SHP77 treated with DMSO at 0.1 percent for 48 hours (cell line): ENCODE results near the gene ZNF593.

Source experiments
- DNase-seq: peaks from one replicate; lab custom pipeline; 2025; lab: John Stamatoyannopoulos, UW

ZNF593 gene

GRCh38 chr1:26169198-26169554 is 532 bp upstream of the ZNF593 start:
- no peak for DNase-seq

DNA sequence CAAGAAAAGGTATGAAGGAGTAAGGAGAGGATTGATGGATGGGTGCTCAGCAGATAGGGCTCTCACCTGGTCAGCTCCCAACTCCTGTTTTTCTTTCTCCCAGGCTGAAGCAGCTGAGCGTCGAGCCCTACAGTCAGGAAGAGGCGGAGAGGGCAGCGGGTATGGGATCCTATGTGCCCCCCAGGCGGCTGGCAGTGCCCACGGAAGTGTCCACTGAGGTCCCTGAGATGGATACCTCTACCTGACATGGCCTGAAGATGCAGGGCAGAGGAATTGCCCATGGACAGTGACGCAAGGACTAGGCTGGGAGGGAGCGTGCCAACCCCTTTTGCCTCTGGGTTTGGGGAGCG is 739 bp downstream of the ZNF593 start:
- no peak for DNase-seq

DNA sequence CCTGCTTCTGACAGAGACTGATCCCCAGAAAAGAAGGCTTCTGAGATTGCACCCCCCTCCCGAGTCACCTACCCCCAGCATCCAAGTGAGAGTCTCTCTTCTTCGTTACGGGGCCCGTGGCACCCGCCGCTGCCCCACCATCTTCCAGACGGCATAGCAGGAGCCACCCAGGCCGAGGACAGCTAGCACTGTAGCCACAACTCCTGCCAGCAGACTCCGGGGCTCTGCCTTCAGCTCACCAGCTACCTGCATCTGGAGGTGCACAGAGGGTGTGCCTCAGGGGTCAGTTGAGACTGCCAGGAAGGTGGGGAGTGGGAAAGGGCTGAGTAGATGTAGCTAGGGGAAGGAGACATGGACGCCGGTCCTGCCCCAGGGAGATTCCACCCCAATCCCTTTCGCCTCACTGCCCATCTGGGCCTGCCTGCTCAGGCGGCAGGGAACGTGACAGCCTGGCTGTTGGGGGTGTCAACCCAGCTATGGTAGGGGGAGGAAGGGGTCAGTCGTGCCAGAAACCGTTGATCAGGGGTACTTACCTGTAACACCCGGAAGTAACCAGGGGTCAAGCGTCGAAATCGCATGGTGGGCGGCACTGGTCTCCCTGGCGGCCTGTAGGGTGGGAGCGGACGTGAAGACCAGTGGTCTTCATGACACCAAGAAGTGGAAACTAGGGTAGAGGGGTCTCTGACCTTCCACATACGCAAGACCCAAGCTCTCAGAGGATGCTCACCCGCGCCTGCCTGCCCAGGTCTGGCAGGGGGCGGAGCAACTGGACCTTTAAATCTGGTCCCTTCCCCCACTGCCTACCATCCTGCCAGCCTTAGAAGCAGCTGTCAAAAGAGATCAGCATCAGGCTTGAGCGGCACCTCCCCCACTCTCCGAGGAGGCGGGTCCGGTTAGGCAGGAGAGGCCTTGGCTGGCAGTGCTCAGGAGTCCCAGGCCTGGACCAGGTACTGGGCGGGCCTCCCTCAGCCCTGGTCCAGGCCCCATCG is 1.7 kb downstream of the ZNF593 start, which contains the start of gene ZNF593OS:
TSS of gene ZNF593OS (minus strand) at position 749 of the 989 bp plus-strand sequence. CDS start at position 578, 171 bp downstream.
- no peak for DNase-seq

DNA sequence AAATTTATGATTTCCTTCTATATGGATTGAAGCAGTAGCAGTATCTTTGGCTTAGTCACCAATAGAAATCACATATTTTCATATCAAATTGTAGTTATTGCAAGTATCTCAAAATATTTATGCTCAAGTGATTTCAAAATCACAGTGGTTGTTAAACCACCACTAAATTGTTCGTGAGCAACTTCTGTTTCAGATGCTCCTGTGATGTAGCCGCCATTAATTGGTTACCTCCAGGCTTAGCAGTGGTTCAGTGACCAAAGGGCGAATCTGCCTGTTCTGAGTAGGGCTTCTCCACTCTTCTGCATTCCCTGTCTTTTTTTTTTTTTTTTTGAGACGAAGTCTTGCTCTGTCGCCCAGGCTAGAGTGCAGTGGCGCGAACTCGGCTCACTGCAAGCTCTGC is 5.6 kb downstream of the ZNF593 start:
- no peak for DNase-seq

DNA sequence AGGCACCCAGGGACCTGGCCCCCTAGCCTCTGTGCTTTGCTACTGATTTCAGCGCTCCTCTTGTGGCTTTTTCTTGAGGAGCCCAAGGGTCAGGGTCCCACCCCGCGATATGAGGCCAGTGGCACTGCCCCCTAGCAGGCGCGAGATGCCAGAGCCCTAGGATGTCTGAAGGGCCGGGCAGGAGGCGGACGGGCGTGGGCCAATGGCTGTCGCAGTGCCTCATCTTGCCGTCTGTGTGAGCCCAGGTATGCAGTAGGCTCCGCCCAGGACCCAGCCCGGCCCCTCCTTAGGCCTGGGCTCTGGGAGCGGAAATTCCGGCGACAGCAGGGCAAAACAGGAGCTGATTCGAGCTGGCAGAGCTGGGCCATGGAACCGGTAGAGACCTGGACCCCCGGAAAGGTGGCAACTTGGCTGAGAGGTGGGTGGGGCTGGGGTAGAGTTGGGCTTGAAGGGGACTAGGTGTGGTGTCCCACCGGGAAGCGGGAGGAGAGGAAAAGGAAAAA is 7.5 kb downstream of the ZNF593 start, which contains the start of gene CNKSR1:
TSS of gene CNKSR1 (plus strand) at position 310 of the 503 bp plus-strand sequence. CDS start at position 367, 57 bp downstream.
- no peak for DNase-seq

DNA sequence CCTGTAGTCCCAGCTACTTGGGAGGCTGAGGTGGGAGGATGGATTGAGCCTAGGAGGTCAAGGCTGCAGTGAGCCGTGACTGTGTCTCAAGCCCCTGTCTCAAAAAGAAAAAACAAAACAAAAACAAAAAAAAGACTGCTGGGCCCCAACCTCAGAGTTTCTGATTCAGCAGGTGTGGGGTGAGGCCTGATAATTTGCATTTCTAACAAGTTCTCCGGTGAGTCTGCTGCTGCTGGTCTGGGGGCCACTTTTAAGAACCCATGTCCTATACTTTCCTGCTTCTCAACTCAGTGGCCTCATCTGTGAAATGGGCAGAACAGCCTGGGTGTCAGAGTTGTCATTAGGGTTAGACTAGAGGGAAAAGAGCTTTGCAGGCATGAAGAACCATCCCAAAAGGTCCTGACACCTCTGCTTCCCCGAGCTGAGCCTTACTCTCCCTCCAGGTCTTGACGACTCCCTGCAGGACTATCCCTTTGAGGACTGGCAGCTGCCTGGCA is 10.3 kb downstream of the ZNF593 start:
- DNase-seq, result no peak

DNA sequence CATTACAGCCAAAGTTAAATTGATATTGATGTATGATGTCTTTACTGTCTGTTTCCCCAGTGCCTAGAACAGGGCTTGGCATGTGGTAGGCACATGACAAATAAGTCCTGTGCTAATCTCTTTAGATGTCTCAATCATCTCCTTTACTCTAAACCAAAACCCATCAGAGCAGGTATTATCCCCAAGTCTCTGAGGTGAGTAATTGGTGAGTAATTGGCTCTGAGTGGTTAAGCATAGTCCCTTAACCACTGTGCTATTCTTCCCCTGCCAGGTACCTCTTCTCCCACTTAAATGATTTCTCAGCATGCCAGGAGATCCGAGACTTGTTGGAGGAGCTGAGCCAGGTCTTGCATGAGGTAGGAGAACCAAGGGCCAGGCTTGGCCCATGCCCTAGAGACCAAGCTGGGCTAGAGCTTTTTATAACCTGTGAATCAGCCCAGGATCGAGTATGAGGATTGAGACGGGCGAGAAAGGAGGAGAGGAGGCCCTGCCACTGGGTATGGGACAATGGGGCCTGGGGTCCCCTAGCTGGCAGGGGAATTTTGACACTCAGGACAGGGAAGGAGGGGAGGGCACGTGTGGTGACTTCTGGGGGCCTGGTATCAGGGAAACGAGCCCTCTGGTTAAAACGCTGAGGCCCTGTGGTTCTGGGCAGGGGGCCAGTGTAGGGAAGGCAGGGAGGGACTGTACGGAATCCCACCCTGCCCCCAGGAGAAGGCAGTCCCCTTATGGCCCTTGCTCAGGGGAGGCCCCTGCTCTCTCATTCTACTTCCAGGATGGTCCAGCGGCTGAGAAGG is 12.1 kb downstream of the ZNF593 start:
- no peak for DNase-seq

- DNase-seq, result no peak
These were observed 12.6 kb downstream of the ZNF593 start for GRCh38 chr1:26182383-26182696.

- DNase-seq, result no peak
These were observed 14.4 kb downstream of the ZNF593 start for GRCh38 chr1:26184086-26184485.

DNA sequence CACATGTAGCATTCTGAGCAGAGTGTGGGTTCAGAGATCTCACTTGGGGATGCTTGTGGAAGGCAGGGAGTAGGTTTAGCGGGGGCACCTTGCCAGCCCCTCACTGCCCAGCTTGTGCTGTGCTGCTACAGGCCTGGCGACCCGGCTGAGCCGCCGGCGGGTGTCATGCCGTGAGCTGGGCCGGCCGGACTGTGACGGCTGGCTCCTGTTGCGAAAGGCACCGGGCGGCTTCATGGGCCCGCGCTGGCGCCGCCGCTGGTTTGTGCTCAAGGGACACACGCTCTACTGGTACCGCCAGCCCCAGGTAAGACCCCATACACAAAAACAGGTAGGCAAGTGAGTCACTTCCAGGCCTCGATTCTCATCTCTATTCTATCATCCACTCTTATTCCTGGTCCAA is 15.2 kb downstream of the ZNF593 start:
- no peak for DNase-seq

DNA sequence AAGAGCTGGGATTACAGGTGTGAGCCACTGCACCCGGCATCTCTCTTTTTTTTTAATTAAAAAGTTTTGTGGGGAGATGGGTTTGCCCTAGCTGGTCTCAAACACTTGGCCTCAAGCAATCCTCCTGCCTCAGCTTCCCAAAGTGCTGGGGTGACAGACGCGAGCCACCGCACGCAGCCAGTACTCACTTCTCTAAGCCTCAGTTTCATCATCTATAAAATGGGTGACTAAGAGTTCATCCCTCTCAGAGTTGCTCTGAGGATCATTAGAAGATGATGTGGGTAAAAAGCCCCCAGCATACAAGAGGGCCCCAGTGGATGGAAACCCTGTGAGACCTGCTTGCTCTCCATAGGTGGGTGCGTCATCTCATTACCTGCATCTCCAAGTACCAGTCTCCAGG is 18.2 kb downstream of the ZNF593 start:
- DNase-seq, result no peak

- DNase-seq, result no peak
These were observed 18.8 kb downstream of the ZNF593 start for GRCh38 chr1:26188477-26188876.

GRCh38 chr1:26189331-26189730 is 19.6 kb downstream of the ZNF593 start:
- DNase-seq, result no peak

DNA sequence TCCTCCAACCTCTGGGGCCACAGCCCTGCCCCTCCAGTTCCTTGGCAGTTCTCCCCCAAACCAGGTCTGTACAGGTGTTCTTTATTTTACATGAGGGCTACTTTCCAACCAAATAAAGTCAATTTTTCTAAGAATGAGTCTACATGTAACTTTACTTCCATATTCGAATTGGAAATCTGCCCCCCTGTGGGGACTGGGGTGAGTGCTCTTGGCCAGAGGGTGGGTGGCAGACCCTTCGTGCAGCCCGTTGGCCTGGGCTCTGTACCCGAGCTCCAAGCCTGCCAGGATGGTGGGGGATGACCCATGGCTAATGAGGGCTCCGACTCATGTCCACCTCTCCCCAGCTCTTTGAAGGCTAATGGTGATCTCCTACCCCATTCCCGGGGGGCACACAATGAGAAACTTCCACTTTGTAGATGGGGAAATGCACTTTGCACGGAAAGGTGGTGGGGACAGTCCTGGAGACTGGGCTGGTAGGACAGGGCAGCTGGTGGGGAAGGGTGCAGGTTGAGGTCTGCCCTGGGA is 20.1 kb downstream of the ZNF593 start:
- DNase-seq, result no peak

- DNase-seq, result no peak
These were observed 20.8 kb downstream of the ZNF593 start, which contains the start of gene CATSPER4 for GRCh38 chr1:26190373-26190987. Gene CATSPER4 (plus strand): TSS chr1:26190602. CDS start chr1:26190628, 26 bp downstream.

DNA sequence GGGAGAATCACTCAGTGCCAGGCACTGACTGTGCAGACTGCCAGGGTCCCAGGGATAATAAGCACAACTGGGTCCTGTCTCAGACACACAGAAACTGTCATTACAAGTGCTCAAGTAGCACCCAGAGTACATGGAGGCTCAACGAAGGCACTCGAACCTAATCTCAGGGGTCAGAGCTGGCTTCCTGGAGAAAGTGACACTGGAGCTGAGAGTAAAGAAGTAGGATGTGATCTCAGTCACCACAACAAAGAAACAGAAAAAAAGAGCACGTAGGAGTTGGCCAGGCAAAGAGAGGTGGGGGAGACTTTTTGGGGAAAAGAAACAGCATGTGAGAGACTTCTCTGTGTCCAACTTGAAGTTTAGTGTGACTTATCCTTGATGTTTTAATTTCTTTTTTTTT is 22.0 kb downstream of the ZNF593 start:
- no peak for DNase-seq

GRCh38 chr1:26195805-26196204 is 26.1 kb downstream of the ZNF593 start:
- no peak for DNase-seq

GRCh38 chr1:26197301-26197700 is 27.6 kb downstream of the ZNF593 start:
- DNase-seq, result no peak

GRCh38 chr1:26197813-26198212 is 28.1 kb downstream of the ZNF593 start:
- no peak for DNase-seq

GRCh38 chr1:26200413-26200812 is 30.7 kb downstream of the ZNF593 start:
- DNase-seq, result no peak

GRCh38 chr1:26203642-26204318 is 34.1 kb downstream of the ZNF593 start:
- DNase-seq, result no peak
